Endothelial cell of umbilical vein (primary cell): ENCODE results near the gene AGTPBP1. TPM values are rescaled to one million over a fixed set of nuclear protein-coding genes. Genes with fewer than 3 reads are reported as not detected.

Experiments used
- BruUV-seq: library from RNA; stranded (reverse); fragments of 400-500 nt; replicated peaks from 2 replicates; lab custom pipeline; 2021; lab: Mats Ljungman, UMichigan
- CTCF ChIA-PET: fragments of 300-600, 350-600 bp; sonication (Branson Sonifier 250); formaldehyde crosslinking; loops from one replicate; lab custom pipeline; 2021; ENCODE audit warnings: antibody characterized with exemption, inconsistent platforms; lab: Charles Lee
- POLR2A ChIA-PET: fragments of 300-600, 350-600 bp; sonication (Branson Sonifier 250); formaldehyde crosslinking; loops from one replicate; lab custom pipeline; 2021; ENCODE audit warnings: antibody characterized with exemption, inconsistent platforms; lab: Charles Lee
- DNase-seq: peaks from one replicate; pipeline ENCODE4 v3.0.0-alpha.2; 2011; ENCODE audit warnings: low read depth, low spot score
- FAIRE-seq: peaks from 2 replicates; lab custom pipeline; 2011; peaks lifted over from hg19 to GRCh38; lab: Jason Lieb, UNC
- H2AFZ ChIP-seq: 2 replicates; pipeline ENCODE4 v1.6.0; 2012; ENCODE audit warnings: low read depth, low read length, control low read depth, inconsistent platforms
- H3K27ac ChIP-seq: 2 replicates; pipeline ENCODE4 v1.5.1; 2011; ENCODE audit warnings: low read depth, mild to moderate bottlenecking, control low read depth, low read length, moderate library complexity; ENCODE audit not compliant: insufficient read depth
- H3K27me3 ChIP-seq, 2 experiments: 2 replicates each; pipeline versions ENCODE4 v1.6.0 to v1.6.1; 2011; ENCODE audit warnings: low read length in 2 of 2, mixed read lengths in 1 of 2; ENCODE audit not compliant: control insufficient read depth in 2 of 2, insufficient read depth in 2 of 2
- H3K36me3 ChIP-seq, 2 experiments: 2 replicates in 1 of 2; 3 replicates in 1 of 2; pipeline ENCODE4 v1.5.1; 2011; ENCODE audit warnings: low read length in 2 of 2, mild to moderate bottlenecking in 1 of 2, moderate library complexity in 1 of 2; ENCODE audit not compliant: control insufficient read depth in 2 of 2, insufficient read depth in 2 of 2; ENCODE audit errors: extremely low read depth in 1 of 2
- H3K4me1 ChIP-seq: 3 replicates; pipeline ENCODE4 v1.5.1; 2011; ENCODE audit warnings: mild to moderate bottlenecking, low read length; ENCODE audit not compliant: control insufficient read depth, insufficient read depth; ENCODE audit errors: extremely low read depth
- H3K4me2 ChIP-seq: 2 replicates; pipeline ENCODE4 v1.6.1; 2011; ENCODE audit warnings: low read length, control low read depth, mixed read lengths; ENCODE audit not compliant: insufficient read depth
- H3K4me3 ChIP-seq, 3 experiments: fragments of 200-600 bp in 1 of 3; sonication (generic), shearing (Covaris generic) in 1 of 3; replicated peaks in 1 of 3; 2 replicates each; pipeline ENCODE4 v1.5.1; 2011 to 2016; ENCODE audit warnings: control low read depth in 3 of 3, low read length in 3 of 3, mild to moderate bottlenecking in 2 of 3, inconsistent platforms in 1 of 3, low read depth in 1 of 3, moderate library complexity in 1 of 3; ENCODE audit not compliant: insufficient read depth in 1 of 3
- H3K79me2 ChIP-seq: 2 replicates; pipeline ENCODE4 v1.6.0; 2012; ENCODE audit warnings: low read length, inconsistent platforms; ENCODE audit not compliant: control insufficient read depth, insufficient read depth
- H3K9ac ChIP-seq: replicated peaks from 2 replicates; pipeline ENCODE3; 2011; ENCODE audit warnings: low read length, control low read depth; ENCODE audit not compliant: insufficient read depth; ENCODE audit errors: extremely low read depth
- H3K9me1 ChIP-seq: replicated peaks from 3 replicates; pipeline ENCODE4 v1.6.0; 2011; ENCODE audit warnings: mild to moderate bottlenecking, low read length; ENCODE audit not compliant: control insufficient read depth, insufficient read depth; ENCODE audit errors: extremely low read depth
- H3K9me3 ChIP-seq: replicated peaks from 2 replicates; pipeline ENCODE4 v1.5.1; 2012; ENCODE audit warnings: low read length, inconsistent platforms; ENCODE audit not compliant: control insufficient read depth, insufficient read depth
- H4K20me1 ChIP-seq: replicated peaks from 2 replicates; pipeline ENCODE3; 2011; ENCODE audit warnings: mild to moderate bottlenecking, low read length; ENCODE audit not compliant: control insufficient read depth, insufficient read depth; ENCODE audit errors: extremely low read depth
- CTCF ChIP-seq, 2 donors: IDR thresholded peaks; 1 replicate in 1 of 2; 2 replicates in 1 of 2; pipeline ENCODE4 v1.5.1; 2011; ENCODE audit warnings: low read length in 2 of 2, mild to moderate bottlenecking in 2 of 2, moderate library complexity in 2 of 2, control low read depth in 1 of 2, inconsistent platforms in 1 of 2, low read depth in 1 of 2; ENCODE audit not compliant: insufficient read depth in 1 of 2; ENCODE audit errors: extremely low read depth in 1 of 2
- EZH2 ChIP-seq: IDR thresholded peaks from 2 replicates; pipeline ENCODE4 v1.6.1; 2012; ENCODE audit warnings: borderline replicate concordance, low read depth, mild to moderate bottlenecking, moderate library complexity, low read length, inconsistent platforms; ENCODE audit not compliant: severe bottlenecking
- FOS ChIP-seq: IDR thresholded peaks from 2 replicates; pipeline ENCODE4 v1.6.1; 2011; ENCODE audit warnings: mild to moderate bottlenecking, low read length, moderate library complexity, borderline replicate concordance; ENCODE audit not compliant: insufficient read depth
- GATA2 ChIP-seq: IDR thresholded peaks from 2 replicates; pipeline ENCODE4 v1.7.0; 2011; ENCODE audit warnings: low read depth, mild to moderate bottlenecking, moderate library complexity, mixed read lengths, low read length; ENCODE audit not compliant: insufficient read length, insufficient read depth
- JUN ChIP-seq: IDR thresholded peaks from 2 replicates; pipeline ENCODE4 v1.6.1; 2011; ENCODE audit warnings: borderline replicate concordance, low read depth; ENCODE audit not compliant: insufficient read length, insufficient read depth
- MAX ChIP-seq: IDR thresholded peaks from 2 replicates; pipeline ENCODE4 v1.6.1; 2011; ENCODE audit not compliant: insufficient read depth, insufficient read length
- MYC ChIP-seq: IDR thresholded peaks from one replicate; pipeline ENCODE4 v1.6.1; 2011; ENCODE audit warnings: mild to moderate bottlenecking, low read depth, low read length
- POLR2A ChIP-seq: IDR thresholded peaks from 2 replicates; pipeline ENCODE4 v1.6.1; 2012; ENCODE audit warnings: low read depth, mild to moderate bottlenecking, control low read depth, low read length
- POLR2AphosphoS5 ChIP-seq: IDR thresholded peaks from 2 replicates; pipeline ENCODE4 v1.6.1; 2012; ENCODE audit warnings: low read depth, mild to moderate bottlenecking, control low read depth, low read length, moderate library complexity; ENCODE audit not compliant: insufficient read depth
- dilution Hi-C: fragments of 300-500 bp; cut with MboI; formaldehyde crosslinking; loops from one replicate; pipeline ENCODE4 v1.15.0; 2019; ENCODE audit warnings: low sequenced_read_pairs; ENCODE audit not compliant: extremely low pct_ligation_motif_present
- intact Hi-C: fragments of 100-400 bp; cut with micrococcal nuclease; formaldehyde crosslinking; loops from one replicate; pipeline ENCODE4 v1.10.0; 2022
- polyA plus RNA-seq, 4 experiments: library from polyadenylated mRNA; depleted of rRNA in 3 of 4; stranded (reverse) in 3 of 4; unstranded in 1 of 4; fragments of >200 nt; gene quantifications; 2 replicates each; pipeline versions ENCODE4 v1.2.1 to v1.2.3, GENCODE V29; 2011 to 2012; ENCODE audit warnings: missing spikeins in 1 of 4
- total RNA-seq: library from RNA; stranded (reverse); gene quantifications from 2 replicates; pipeline ENCODE4 v1.2.3, GENCODE V29; 2021

AGTPBP1 gene
- total and polyA plus RNA-seq, 2 donors (not counting 3 experiments of a cell fraction or from before 2014, with no cell fraction given) = 4.2 to 18.4 TPM

GRCh38 chr9:85704744-85705143, 37.0 kb downstream of the AGTPBP1 start:
- no peak overlapping the region for H3K4me2 ChIP-seq
- H2AFZ ChIP-seq = no peak overlapping the region
- no peaks in the 10 kb centered on the region for H4K20me1 ChIP-seq
- FAIRE-seq = no peak
- no peaks in the 10 kb centered on the region for H3K4me1 ChIP-seq
- no peak overlapping the region for H3K4me3 ChIP-seq
- intact Hi-C loops = no loop called here
- ChIA-PET POLR2A (no interaction called here), CTCF (no interaction called here)
- dilution Hi-C loops = no loop called here
- H3K9me1 ChIP-seq = no peaks in the 10 kb centered on the region
- no peak overlapping the region for H3K27ac ChIP-seq
- TF ChIP-seq MYC (no peak), CTCF (IDR thresholded peaks at IDR 0.05; ENCODE audit: extremely low read depth in 1 of 2, insufficient read depth in 1 of 2, low read depth in 1 of 2, low read length in 2 of 2) (no peak), POLR2AphosphoS5 (no peak), EZH2 (no peak), FOS (no peak), POLR2A (no peak), MAX (no peak), JUN (no peak), GATA2 (no peak)
- no TSS peak for BruUV-seq
- no peak overlapping the region for H3K9ac ChIP-seq
- DNase-seq = no peak
- peaks cover 2% of the 10 kb centered on the region for H3K79me2 ChIP-seq
- no peaks in the 10 kb centered on the region for H3K36me3 ChIP-seq
- no peaks in the 10 kb centered on the region for H3K27me3 ChIP-seq
- no peaks in the 10 kb centered on the region for H3K9me3 ChIP-seq
